Cardiac muscle cell (in vitro differentiated cells and primary cell): ENCODE data around the gene GATAD2A. TPM values are rescaled to one million over a fixed set of nuclear protein-coding genes. Genes with fewer than 3 reads are reported as not detected.

ENCODE experiments used
- DNase-seq, 2 donors: peaks; one replicate each; pipeline versions ENCODE4 v3.0.0 to v3.0.0-alpha.2; 2010 to 2017; ENCODE audit warnings: low read depth in 1 of 2, low spot score in 1 of 2
- H3K27ac ChIP-seq: fragments of 200-600 bp; sonication (generic); 2 replicates; pipeline ENCODE4 v1.5.1; 2016
- H3K27me3 ChIP-seq: fragments of 200-600 bp; sonication (generic); 2 replicates; pipeline ENCODE4 v1.6.0; 2016; ENCODE audit warnings: control low read depth
- H3K36me3 ChIP-seq: fragments of 200-600 bp; sonication (generic); 2 replicates; pipeline ENCODE4 v1.5.1; 2016; ENCODE audit warnings: control low read depth
- H3K4me1 ChIP-seq: fragments of 200-600 bp; sonication (generic); 2 replicates; pipeline ENCODE4 v1.8.1; 2017; ENCODE audit warnings: low read depth, mild to moderate bottlenecking, mixed run types
- H3K4me3 ChIP-seq: fragments of 200-600 bp; sonication (generic); 2 replicates; pipeline ENCODE4 v1.5.1; 2016; ENCODE audit warnings: mild to moderate bottlenecking
- H3K9me3 ChIP-seq: fragments of 200-600 bp; sonication (generic); 2 replicates; pipeline ENCODE4 v1.5.1; 2017; ENCODE audit warnings: low read depth, mild to moderate bottlenecking, control low read depth
- polyA plus RNA-seq: library from polyadenylated mRNA; unstranded; fragments of >200 nt; fragmentation: Nextera tagmentation; extraction: Ambion mirVana; gene quantifications from 2 replicates; pipeline ENCODE4 v1.2.1, GENCODE V29; 2016
- total RNA-seq: library from RNA; depleted of rRNA; stranded (reverse); fragments of >200 nt; gene quantifications from 2 replicates; pipeline ENCODE4 v1.2.3, GENCODE V29; 2016
- TF ChIP-seq, protein P1 (sequence below): IDR thresholded peaks from 2 replicates; pipeline ENCODE4 v1.5.1; 2012; ENCODE audit warnings: low read depth, mild to moderate bottlenecking, low read length

The GATAD2A gene
- total and polyA plus RNA-seq, 2 experiments from 2014 or later: 32.3 to 98.3 TPM

DNA sequence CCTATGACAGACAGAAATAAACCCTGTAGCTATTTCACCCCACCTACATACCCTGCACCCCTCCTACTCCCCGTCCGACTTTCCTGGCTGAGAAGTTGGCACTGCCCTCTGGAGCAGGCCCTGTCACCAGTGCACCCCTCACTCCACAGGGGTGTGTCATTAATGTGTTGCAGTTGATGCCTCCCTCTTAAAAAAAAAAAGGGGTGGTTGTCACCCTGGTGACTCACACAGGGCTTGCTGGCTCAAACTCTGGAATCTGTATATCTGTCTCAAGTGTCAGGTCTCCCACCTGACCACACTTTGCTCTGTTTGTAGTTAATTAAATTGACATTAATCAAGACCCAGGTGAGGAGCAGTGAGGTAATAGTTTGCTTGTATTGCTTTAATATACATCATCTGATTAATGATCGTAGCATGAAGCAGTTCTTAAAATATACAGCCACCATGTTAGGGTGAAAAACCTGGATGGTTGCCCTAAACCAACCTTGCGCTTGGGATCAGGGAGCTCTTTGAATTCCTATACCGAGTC is 2.0 kb upstream of the GATAD2A start:
- peak in 1 of 2 donors; percentile 20 for DNase-seq
- no peaks in the 10 kb centered on the region for H3K27me3 ChIP-seq
- TF ChIP-seq, protein P1, sequence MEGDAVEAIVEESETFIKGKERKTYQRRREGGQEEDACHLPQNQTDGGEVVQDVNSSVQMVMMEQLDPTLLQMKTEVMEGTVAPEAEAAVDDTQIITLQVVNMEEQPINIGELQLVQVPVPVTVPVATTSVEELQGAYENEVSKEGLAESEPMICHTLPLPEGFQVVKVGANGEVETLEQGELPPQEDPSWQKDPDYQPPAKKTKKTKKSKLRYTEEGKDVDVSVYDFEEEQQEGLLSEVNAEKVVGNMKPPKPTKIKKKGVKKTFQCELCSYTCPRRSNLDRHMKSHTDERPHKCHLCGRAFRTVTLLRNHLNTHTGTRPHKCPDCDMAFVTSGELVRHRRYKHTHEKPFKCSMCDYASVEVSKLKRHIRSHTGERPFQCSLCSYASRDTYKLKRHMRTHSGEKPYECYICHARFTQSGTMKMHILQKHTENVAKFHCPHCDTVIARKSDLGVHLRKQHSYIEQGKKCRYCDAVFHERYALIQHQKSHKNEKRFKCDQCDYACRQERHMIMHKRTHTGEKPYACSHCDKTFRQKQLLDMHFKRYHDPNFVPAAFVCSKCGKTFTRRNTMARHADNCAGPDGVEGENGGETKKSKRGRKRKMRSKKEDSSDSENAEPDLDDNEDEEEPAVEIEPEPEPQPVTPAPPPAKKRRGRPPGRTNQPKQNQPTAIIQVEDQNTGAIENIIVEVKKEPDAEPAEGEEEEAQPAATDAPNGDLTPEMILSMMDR: no peak
- H3K4me3 ChIP-seq: no peak overlapping the region
- peaks cover 9% of the 10 kb centered on the region for H3K4me1 ChIP-seq
- no peaks in the 10 kb centered on the region for H3K9me3 ChIP-seq
- no peak overlapping the region for H3K27ac ChIP-seq
- no peaks in the 10 kb centered on the region for H3K36me3 ChIP-seq

DNA sequence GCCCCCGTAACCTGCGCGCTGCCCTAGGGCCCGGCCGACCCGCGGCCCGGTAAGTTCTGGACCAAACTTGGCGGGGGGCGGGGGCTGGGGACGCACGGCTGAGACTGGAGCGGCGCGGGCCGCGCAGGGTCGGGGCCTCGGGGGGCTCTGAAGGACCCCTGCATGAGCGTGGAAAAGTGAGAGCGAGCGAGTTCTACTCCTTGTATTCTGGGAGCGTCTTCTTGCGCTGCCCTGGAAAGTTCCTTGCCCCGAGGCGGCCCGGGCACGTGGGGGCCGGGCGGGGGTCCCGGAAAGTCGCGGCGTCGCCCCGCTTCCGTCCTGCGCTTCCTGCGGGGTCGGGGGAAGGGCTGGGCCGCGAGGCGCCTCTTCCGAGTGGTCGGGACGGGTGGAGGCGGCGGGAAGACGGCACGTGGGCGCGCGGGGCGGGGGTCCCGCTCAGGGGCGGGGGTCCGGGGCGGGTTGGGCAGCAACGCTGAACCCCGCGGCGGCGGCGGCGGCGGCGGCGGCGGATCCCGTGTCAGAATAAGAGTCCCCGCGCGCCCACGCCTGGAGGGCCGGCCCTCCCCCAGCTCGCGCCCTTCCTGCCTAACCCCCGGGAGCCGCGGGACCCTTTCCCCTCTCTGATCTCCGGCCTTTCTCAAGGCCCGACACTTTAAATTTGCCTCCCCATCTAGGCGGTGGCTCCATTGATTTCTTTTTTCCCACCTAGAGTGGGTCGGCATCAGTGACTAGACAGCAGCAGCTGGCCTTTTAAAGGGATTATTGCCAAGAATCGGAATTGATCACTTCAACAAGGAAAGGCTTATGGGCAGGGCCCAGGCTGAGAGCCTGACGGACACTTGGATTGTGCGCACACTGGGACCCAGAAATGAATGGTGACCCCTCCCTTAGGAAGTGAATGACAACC is 749 bp downstream of the GATAD2A start:
- TF ChIP-seq, protein P1: no peak
- no peaks in the 10 kb centered on the region for H3K36me3 ChIP-seq
- H3K4me1 ChIP-seq: peaks cover 32% of the 10 kb centered on the region
- no peaks in the 10 kb centered on the region for H3K27me3 ChIP-seq
- DNase-seq: peak; percentile 50 to 69
- peak overlapping the region; percentile 92 for H3K4me3 ChIP-seq
- H3K9me3 ChIP-seq: no peaks in the 10 kb centered on the region
- peak overlapping the region; percentile 82 for H3K27ac ChIP-seq

DNA sequence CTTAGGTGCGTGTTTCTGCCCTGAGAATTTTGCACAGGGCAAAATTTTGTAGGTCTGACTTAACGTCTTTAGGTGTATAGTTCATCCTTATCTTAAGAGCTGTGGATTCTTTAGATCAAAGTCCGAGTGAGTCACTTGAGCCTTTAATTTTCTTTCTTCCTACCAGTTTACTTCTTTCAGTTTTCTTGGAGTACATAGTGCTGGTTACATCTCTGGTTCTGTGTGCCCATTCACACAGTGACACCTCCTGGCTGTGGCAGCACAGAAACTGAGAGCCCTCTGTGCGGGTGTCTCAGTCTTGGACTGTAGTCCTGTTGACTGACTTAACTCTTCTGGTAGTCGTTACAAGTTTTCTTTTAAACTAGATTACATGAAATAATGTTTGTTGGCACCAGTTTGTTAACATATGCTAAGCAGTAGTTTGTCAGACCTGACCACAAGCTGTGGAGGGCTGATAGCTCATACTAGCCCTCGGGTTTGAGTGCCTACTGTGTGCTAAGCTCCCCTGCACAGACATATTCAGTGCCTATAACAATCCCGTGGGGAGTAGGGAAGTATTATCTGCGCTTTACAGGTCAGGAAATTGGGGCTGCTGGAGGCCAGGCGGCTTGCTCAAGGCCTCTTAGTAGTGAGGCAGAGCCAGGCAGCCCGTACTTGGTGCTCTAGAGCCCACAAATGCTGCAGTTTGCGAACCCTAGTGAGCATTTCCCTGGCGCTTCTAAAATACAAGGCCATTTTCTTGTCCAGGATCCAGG is 1.6 kb downstream of the GATAD2A start:
- H3K4me3 ChIP-seq: peak overlapping the region; percentile 92
- H3K27ac ChIP-seq: peak overlapping the region; percentile 82
- DNase-seq: peak in 1 of 2 donors; percentile 45
- H3K9me3 ChIP-seq: no peaks in the 10 kb centered on the region
- H3K4me1 ChIP-seq: peaks cover 34% of the 10 kb centered on the region
- H3K27me3 ChIP-seq: no peaks in the 10 kb centered on the region
- no peaks in the 10 kb centered on the region for H3K36me3 ChIP-seq
- TF ChIP-seq, protein P1: peak; percentile 36

DNA sequence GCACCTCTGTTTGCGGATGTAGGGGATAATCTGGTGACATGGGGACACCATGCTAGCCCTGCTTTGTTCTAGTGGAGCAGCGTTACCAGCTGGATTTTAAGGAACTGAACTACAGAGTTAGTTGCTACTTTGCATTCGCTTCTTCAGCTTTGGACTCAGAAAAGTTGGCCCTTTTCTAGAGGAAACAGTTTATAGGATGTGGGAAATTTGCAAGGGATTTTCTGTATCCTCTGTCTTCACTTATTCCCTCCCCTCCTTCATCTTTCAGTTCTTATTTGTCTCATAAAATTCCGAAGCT is 2.1 kb downstream of the GATAD2A start:
- Histone ChIP-seq H3K4me1 (peaks cover 34% of the 10 kb centered on the region), H3K36me3 (no peaks in the 10 kb centered on the region), H3K9me3 (no peaks in the 10 kb centered on the region), H3K27me3 (no peaks in the 10 kb centered on the region), H3K27ac (peak overlapping the region; percentile 82), H3K4me3 (no peak overlapping the region)
- TF ChIP-seq, protein P1: no peak
- no peak for DNase-seq

DNA sequence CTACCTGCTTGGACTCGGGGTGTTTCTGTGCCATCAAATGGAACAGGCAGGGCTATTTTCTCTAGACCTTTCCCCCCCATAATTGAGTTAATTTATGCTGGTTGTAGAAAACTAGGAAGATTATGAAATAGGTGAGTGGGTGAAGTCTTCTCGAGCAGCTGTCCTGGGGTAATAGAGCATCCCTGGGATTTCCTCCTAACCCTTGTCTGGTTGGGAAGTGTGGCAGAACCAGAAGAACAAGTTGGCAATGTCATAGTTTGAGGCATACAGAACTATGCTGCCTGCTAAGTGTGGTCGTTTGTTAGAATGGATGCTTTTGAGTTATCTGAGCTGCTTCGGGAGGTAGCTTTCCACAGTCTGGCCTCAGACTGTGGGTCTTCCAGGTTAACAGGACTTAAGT is 3.7 kb downstream of the GATAD2A start:
- no peak for DNase-seq
- H3K27ac ChIP-seq: no peak overlapping the region
- no peak overlapping the region for H3K4me3 ChIP-seq

More for the DNA sequence above, 3.7 kb downstream of the GATAD2A start:
- Histone ChIP-seq H3K9me3 (no peaks in the 10 kb centered on the region), H3K4me1 (peaks cover 34% of the 10 kb centered on the region), H3K36me3 (no peaks in the 10 kb centered on the region), H3K27me3 (no peaks in the 10 kb centered on the region)
- TF ChIP-seq, protein P1: no peak
